HG03442 (cell line): ENCODE data around the gene CDK16.
A peak's percentile ranks its signal among the peaks of the same experiment; 100 is the strongest.

Source experiments
- ATAC-seq: cut with Tn5 transposase; IDR thresholded peaks from one replicate; pipeline ENCODE4 v1.9.1; 2021; ENCODE audit warnings: mild to moderate bottlenecking, moderate library complexity; ENCODE audit not compliant: unreplicated experiment

CDK16 gene

GRCh38 chrX:47185241-47185640, 33.2 kb upstream of the CDK16 start:
- ATAC-seq = no peak

- no peak for ATAC-seq
Measured at GRCh38 chrX:47186096-47186740, 32.3 kb upstream of the CDK16 start.

- no peak for ATAC-seq
Measured at GRCh38 chrX:47187106-47187677, 31.3 kb upstream of the CDK16 start.

GRCh38 chrX:47189906-47190305, 28.6 kb upstream of the CDK16 start:
- no peak for ATAC-seq

GRCh38 chrX:47190445-47191269, 27.8 kb upstream of the CDK16 start:
- ATAC-seq = peak; percentile 77

GRCh38 chrX:47191331-47191730, 27.1 kb upstream of the CDK16 start:
- no peak for ATAC-seq

- no peak for ATAC-seq
Measured at GRCh38 chrX:47191806-47192401, 26.6 kb upstream of the CDK16 start.

- peak; percentile 59 for ATAC-seq
Measured at GRCh38 chrX:47193475-47194193, 24.8 kb upstream of the CDK16 start, which contains the start of gene UBA1. UBA1 (plus strand) TSS chrX:47193829; CDS start chrX:47198803, 4,974 bp downstream.

- ATAC-seq = no peak
Measured at GRCh38 chrX:47194194-47194787, 24.2 kb upstream of the CDK16 start.

- ATAC-seq = no peak
Measured at GRCh38 chrX:47196098-47196497, 22.4 kb upstream of the CDK16 start.

- no peak for ATAC-seq
Measured at GRCh38 chrX:47197526-47197925, 21.0 kb upstream of the CDK16 start.

GRCh38 chrX:47198026-47198686, 20.3 kb upstream of the CDK16 start:
- no peak for ATAC-seq

GRCh38 chrX:47198687-47199080, 19.8 kb upstream of the CDK16 start:
- ATAC-seq = no peak

- ATAC-seq = no peak
Measured at GRCh38 chrX:47199286-47199685, 19.2 kb upstream of the CDK16 start.

- ATAC-seq = no peak
Measured at GRCh38 chrX:47200385-47201150, 17.9 kb upstream of the CDK16 start.

- ATAC-seq = no peak
Measured at GRCh38 chrX:47201345-47201944, 17.0 kb upstream of the CDK16 start.

GRCh38 chrX:47202316-47202715, 16.2 kb upstream of the CDK16 start:
- ATAC-seq = no peak

- ATAC-seq = no peak
Measured at GRCh38 chrX:47202877-47203276, 15.6 kb upstream of the CDK16 start.

GRCh38 chrX:47204970-47205369, 13.5 kb upstream of the CDK16 start:
- no peak for ATAC-seq
